Nephron (organoid): ENCODE results near the gene STAC3.

Experiments
- H3K27ac Mint-ChIP-seq, 3 experiments: 2 replicates each; pipeline ENCODE4 v1.8.0; 2020; ENCODE audit warnings: mixed read lengths in 3 of 3, mild to moderate bottlenecking in 2 of 3, moderate library complexity in 1 of 3
- H3K27me3 Mint-ChIP-seq: 2 replicates; pipeline ENCODE4 v1.8.0; 2021; ENCODE audit warnings: low read depth, mild to moderate bottlenecking, moderate library complexity, mixed read lengths
- H3K36me3 Mint-ChIP-seq: 2 replicates; pipeline ENCODE4 v1.8.0; 2020; ENCODE audit warnings: low read depth, mixed read lengths
- H3K4me1 Mint-ChIP-seq: 2 replicates; pipeline ENCODE4 v1.8.0; 2020; ENCODE audit warnings: mixed read lengths
- H3K4me3 Mint-ChIP-seq, 3 experiments: 2 replicates each; pipeline ENCODE4 v1.8.0; 2020; ENCODE audit warnings: mild to moderate bottlenecking in 3 of 3, mixed read lengths in 3 of 3, moderate library complexity in 2 of 3
- H3K9me3 Mint-ChIP-seq: 2 replicates; pipeline ENCODE4 v1.8.0; 2020; ENCODE audit warnings: mixed read lengths
- TF ChIP-seq, protein P1 (sequence below), 3 experiments: fragments of 200-600 bp; sonication (generic); IDR thresholded peaks; one replicate each; pipeline ENCODE4 v1.5.0; 2021; ENCODE audit warnings: antibody characterized with exemption in 3 of 3; ENCODE audit not compliant: unreplicated experiment in 3 of 3

STAC3 gene

GRCh38 chr12:57226588-57227314, 24.2 kb downstream of the STAC3 start:
- Mint-ChIP-seq H3K9me3 (no peaks in the 10 kb centered on the region), H3K27me3 (peaks cover 58% of the 10 kb centered on the region), H3K4me3 (peak overlapping the region; percentile 72 to 78 (median 76)), H3K27ac (peak overlapping the region; percentile 16 to 72 (median 16)), H3K4me1 (peaks cover 70% of the 10 kb centered on the region), H3K36me3 (peaks cover under 1% of the 10 kb centered on the region)
- TF ChIP-seq, protein P1, sequence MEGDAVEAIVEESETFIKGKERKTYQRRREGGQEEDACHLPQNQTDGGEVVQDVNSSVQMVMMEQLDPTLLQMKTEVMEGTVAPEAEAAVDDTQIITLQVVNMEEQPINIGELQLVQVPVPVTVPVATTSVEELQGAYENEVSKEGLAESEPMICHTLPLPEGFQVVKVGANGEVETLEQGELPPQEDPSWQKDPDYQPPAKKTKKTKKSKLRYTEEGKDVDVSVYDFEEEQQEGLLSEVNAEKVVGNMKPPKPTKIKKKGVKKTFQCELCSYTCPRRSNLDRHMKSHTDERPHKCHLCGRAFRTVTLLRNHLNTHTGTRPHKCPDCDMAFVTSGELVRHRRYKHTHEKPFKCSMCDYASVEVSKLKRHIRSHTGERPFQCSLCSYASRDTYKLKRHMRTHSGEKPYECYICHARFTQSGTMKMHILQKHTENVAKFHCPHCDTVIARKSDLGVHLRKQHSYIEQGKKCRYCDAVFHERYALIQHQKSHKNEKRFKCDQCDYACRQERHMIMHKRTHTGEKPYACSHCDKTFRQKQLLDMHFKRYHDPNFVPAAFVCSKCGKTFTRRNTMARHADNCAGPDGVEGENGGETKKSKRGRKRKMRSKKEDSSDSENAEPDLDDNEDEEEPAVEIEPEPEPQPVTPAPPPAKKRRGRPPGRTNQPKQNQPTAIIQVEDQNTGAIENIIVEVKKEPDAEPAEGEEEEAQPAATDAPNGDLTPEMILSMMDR (IDR thresholded peaks at IDR 0.05; ENCODE audit: unreplicated experiment in 3 of 3): no peak

GRCh38 chr12:57225680-57226210, 25.2 kb downstream of the STAC3 start:
- peaks cover 67% of the 10 kb centered on the region for H3K27me3 Mint-ChIP-seq
- H3K9me3 Mint-ChIP-seq: no peaks in the 10 kb centered on the region
- H3K36me3 Mint-ChIP-seq: no peaks in the 10 kb centered on the region
- peak overlapping the region; percentile 19 to 24 (median 21) for H3K4me3 Mint-ChIP-seq
- H3K27ac Mint-ChIP-seq: no peak overlapping the region
- TF ChIP-seq, protein P1 (IDR thresholded peaks at IDR 0.05; ENCODE audit: unreplicated experiment in 3 of 3): no peak
- peaks cover 72% of the 10 kb centered on the region for H3K4me1 Mint-ChIP-seq

GRCh38 chr12:57224973-57225679, 25.9 kb downstream of the STAC3 start:
- H3K36me3 Mint-ChIP-seq: no peaks in the 10 kb centered on the region
- no peak overlapping the region for H3K27ac Mint-ChIP-seq
- H3K9me3 Mint-ChIP-seq: no peaks in the 10 kb centered on the region

GRCh38 chr12:57224278-57224972, 26.6 kb downstream of the STAC3 start:
- Mint-ChIP-seq H3K27me3 (peaks cover 76% of the 10 kb centered on the region), H3K4me3 (peak overlapping the region in 1 of 3 experiments; percentile 47), H3K27ac (no peak overlapping the region), H3K36me3 (no peaks in the 10 kb centered on the region), H3K9me3 (no peaks in the 10 kb centered on the region), H3K4me1 (peaks cover 67% of the 10 kb centered on the region)
- TF ChIP-seq, protein P1 (IDR thresholded peaks at IDR 0.05; ENCODE audit: unreplicated experiment in 3 of 3): no peak

More at GRCh38 chr12:57224973-57225679, 25.9 kb downstream of the STAC3 start:
- H3K4me1 Mint-ChIP-seq: peaks cover 69% of the 10 kb centered on the region
- peak overlapping the region; percentile 19 to 24 (median 21) for H3K4me3 Mint-ChIP-seq
- H3K27me3 Mint-ChIP-seq: peaks cover 71% of the 10 kb centered on the region
- TF ChIP-seq, protein P1 (IDR thresholded peaks at IDR 0.05; ENCODE audit: unreplicated experiment in 3 of 3): peak; percentile 20 to 57 (median 45)

GRCh38 chr12:57223191-57224165, 27.5 kb downstream of the STAC3 start:
- Mint-ChIP-seq H3K4me3 (peak overlapping the region; percentile 15 to 47 (median 22)), H3K27ac (peak overlapping the region; percentile 1 to 21 (median 11)), H3K27me3 (peaks cover 86% of the 10 kb centered on the region), H3K4me1 (peaks cover 69% of the 10 kb centered on the region), H3K9me3 (no peaks in the 10 kb centered on the region), H3K36me3 (no peaks in the 10 kb centered on the region)
- TF ChIP-seq, protein P1 (IDR thresholded peaks at IDR 0.05; ENCODE audit: unreplicated experiment in 3 of 3): no peak
